Astrocyte (in vitro differentiated cells and primary cell): Measurements from ENCODE around the gene STRN3. TPM values are rescaled to one million over a fixed set of nuclear protein-coding genes. Genes with fewer than 3 reads are reported as not detected.
"Not testable (repeated sequence)": the region's sequence is repeated elsewhere in the genome, so short reads cannot be mapped to it uniquely, and the experiment has no call there.

Experiments
- DNase-seq: peaks from one replicate; pipeline ENCODE4 v3.0.0-alpha.2; 2010; ENCODE audit warnings: low read depth
- FAIRE-seq: peaks from 2 replicates; lab custom pipeline; 2011; peaks lifted over from hg19 to GRCh38; lab: Jason Lieb, UNC
- H2AFZ ChIP-seq: 2 replicates; pipeline ENCODE4 v1.6.0; 2012; ENCODE audit warnings: low read depth, low read length, inconsistent platforms
- H3K27ac ChIP-seq: 2 replicates; pipeline ENCODE4 v1.5.1; 2011; ENCODE audit warnings: low read depth, low read length, inconsistent platforms
- H3K27me3 ChIP-seq: 2 replicates; pipeline ENCODE4 v1.6.0; 2011; ENCODE audit warnings: low read length, inconsistent platforms; ENCODE audit not compliant: insufficient read depth
- H3K36me3 ChIP-seq: 2 replicates; pipeline ENCODE4 v1.5.1; 2011; ENCODE audit warnings: low read length, inconsistent platforms; ENCODE audit not compliant: insufficient read depth
- H3K4me1 ChIP-seq: 2 replicates; pipeline ENCODE4 v1.5.1; 2011; ENCODE audit warnings: low read length, inconsistent platforms; ENCODE audit not compliant: insufficient read depth
- H3K4me2 ChIP-seq: 2 replicates; pipeline ENCODE4 v1.6.0; 2012; ENCODE audit warnings: low read length, inconsistent platforms
- H3K4me3 ChIP-seq: 2 replicates; pipeline ENCODE4 v1.5.1; 2011; ENCODE audit warnings: low read depth, mild to moderate bottlenecking, low read length, inconsistent platforms; ENCODE audit not compliant: insufficient read depth
- H3K79me2 ChIP-seq: 2 replicates; pipeline ENCODE4 v1.6.0; 2012; ENCODE audit warnings: mild to moderate bottlenecking, low read length, inconsistent platforms; ENCODE audit not compliant: insufficient read depth
- H3K9ac ChIP-seq: 2 replicates; pipeline ENCODE4 v1.6.0; 2012; ENCODE audit warnings: mild to moderate bottlenecking, low read length, inconsistent platforms
- H3K9me3 ChIP-seq: 2 replicates; pipeline ENCODE4 v1.5.1; 2012; ENCODE audit warnings: low read depth, mild to moderate bottlenecking, low read length, inconsistent platforms; ENCODE audit not compliant: insufficient read depth
- H4K20me1 ChIP-seq: 2 replicates; pipeline ENCODE4 v1.6.0; 2012; ENCODE audit warnings: low read length, inconsistent platforms; ENCODE audit not compliant: insufficient read depth
- H3K27ac Mint-ChIP-seq: one replicate; pipeline ENCODE4 v1.8.0; 2021; ENCODE audit warnings: mild to moderate bottlenecking, mixed read lengths; ENCODE audit not compliant: unreplicated experiment
- H3K27me3 Mint-ChIP-seq: one replicate; pipeline ENCODE4 v1.8.0; 2021; ENCODE audit warnings: low read depth, mixed read lengths; ENCODE audit not compliant: unreplicated experiment
- H3K36me3 Mint-ChIP-seq: one replicate; pipeline ENCODE4 v1.8.0; 2021; ENCODE audit warnings: low read depth, mixed read lengths; ENCODE audit not compliant: unreplicated experiment
- H3K4me1 Mint-ChIP-seq: one replicate; pipeline ENCODE4 v1.8.0; 2021; ENCODE audit warnings: low read depth, mixed read lengths; ENCODE audit not compliant: unreplicated experiment
- H3K4me3 Mint-ChIP-seq: one replicate; pipeline ENCODE4 v1.8.0; 2021; ENCODE audit warnings: mild to moderate bottlenecking, moderate library complexity, mixed read lengths; ENCODE audit not compliant: unreplicated experiment
- H3K9me3 Mint-ChIP-seq: one replicate; pipeline ENCODE4 v1.8.0; 2021; ENCODE audit warnings: mild to moderate bottlenecking, mixed read lengths; ENCODE audit not compliant: unreplicated experiment
- EZH2 ChIP-seq: IDR thresholded peaks from 2 replicates; pipeline ENCODE4 v1.6.1; 2012; ENCODE audit warnings: mild to moderate bottlenecking, low read length, inconsistent platforms; ENCODE audit not compliant: insufficient read depth
- total RNA-seq: library from RNA; stranded (reverse); gene quantifications from 2 replicates; pipeline ENCODE4 v1.2.1, GENCODE V29; 2021
- TF ChIP-seq, protein P1 (sequence below): IDR thresholded peaks from 2 replicates; pipeline ENCODE4 v1.5.1; 2011; ENCODE audit warnings: low read depth, mild to moderate bottlenecking, inconsistent platforms, low read length, moderate library complexity; ENCODE audit not compliant: insufficient read depth

STRN3 gene
- total RNA-seq, 1 donor from 2014 or later, result 48.4 TPM

DNA sequence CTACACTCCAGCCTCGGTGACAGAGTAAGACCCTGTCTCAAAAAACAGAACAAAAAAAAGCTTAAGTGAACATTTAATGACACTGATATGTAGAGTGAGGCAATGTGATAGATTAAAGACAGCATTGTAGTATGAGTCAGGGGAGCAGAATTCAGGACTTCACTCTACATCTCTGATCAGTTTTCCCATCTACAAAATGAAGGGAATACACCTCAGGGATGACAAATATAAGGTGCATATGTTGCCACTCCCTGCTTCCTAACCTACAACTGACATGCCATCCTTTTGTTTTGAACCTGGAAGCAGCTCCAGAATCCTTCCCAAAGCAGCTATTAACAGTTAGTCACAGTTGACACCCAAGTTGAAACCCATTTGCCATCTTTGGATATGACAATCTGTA, 30.9 kb upstream of the STRN3 start:
- no peaks in the 10 kb centered on the region for H3K9me3 ChIP-seq
- no peaks in the 10 kb centered on the region for H3K79me2 ChIP-seq
- peaks cover 20% of the 10 kb centered on the region for H3K4me1 Mint-ChIP-seq
- FAIRE-seq, result no peak
- no peak overlapping the region for H3K27ac Mint-ChIP-seq
- H3K36me3 ChIP-seq, result no peaks in the 10 kb centered on the region
- no peaks in the 10 kb centered on the region for H3K27me3 ChIP-seq
- H3K4me3 Mint-ChIP-seq, result no peak overlapping the region
- no peak overlapping the region for H3K9ac ChIP-seq
- no peaks in the 10 kb centered on the region for H3K36me3 Mint-ChIP-seq
- H2AFZ ChIP-seq, result no peak overlapping the region
- DNase-seq, result no peak
- H3K9me3 Mint-ChIP-seq, result no peaks in the 10 kb centered on the region
- peaks cover 10% of the 10 kb centered on the region for H3K4me1 ChIP-seq
- H4K20me1 ChIP-seq, result no peaks in the 10 kb centered on the region
- no peak overlapping the region for H3K4me3 ChIP-seq
- no peaks in the 10 kb centered on the region for H3K27me3 Mint-ChIP-seq
- no peak for TF ChIP-seq EZH2
- TF ChIP-seq, protein P1, sequence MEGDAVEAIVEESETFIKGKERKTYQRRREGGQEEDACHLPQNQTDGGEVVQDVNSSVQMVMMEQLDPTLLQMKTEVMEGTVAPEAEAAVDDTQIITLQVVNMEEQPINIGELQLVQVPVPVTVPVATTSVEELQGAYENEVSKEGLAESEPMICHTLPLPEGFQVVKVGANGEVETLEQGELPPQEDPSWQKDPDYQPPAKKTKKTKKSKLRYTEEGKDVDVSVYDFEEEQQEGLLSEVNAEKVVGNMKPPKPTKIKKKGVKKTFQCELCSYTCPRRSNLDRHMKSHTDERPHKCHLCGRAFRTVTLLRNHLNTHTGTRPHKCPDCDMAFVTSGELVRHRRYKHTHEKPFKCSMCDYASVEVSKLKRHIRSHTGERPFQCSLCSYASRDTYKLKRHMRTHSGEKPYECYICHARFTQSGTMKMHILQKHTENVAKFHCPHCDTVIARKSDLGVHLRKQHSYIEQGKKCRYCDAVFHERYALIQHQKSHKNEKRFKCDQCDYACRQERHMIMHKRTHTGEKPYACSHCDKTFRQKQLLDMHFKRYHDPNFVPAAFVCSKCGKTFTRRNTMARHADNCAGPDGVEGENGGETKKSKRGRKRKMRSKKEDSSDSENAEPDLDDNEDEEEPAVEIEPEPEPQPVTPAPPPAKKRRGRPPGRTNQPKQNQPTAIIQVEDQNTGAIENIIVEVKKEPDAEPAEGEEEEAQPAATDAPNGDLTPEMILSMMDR, result no peak
- H3K27ac ChIP-seq, result no peak overlapping the region
- no peak overlapping the region for H3K4me2 ChIP-seq

DNA sequence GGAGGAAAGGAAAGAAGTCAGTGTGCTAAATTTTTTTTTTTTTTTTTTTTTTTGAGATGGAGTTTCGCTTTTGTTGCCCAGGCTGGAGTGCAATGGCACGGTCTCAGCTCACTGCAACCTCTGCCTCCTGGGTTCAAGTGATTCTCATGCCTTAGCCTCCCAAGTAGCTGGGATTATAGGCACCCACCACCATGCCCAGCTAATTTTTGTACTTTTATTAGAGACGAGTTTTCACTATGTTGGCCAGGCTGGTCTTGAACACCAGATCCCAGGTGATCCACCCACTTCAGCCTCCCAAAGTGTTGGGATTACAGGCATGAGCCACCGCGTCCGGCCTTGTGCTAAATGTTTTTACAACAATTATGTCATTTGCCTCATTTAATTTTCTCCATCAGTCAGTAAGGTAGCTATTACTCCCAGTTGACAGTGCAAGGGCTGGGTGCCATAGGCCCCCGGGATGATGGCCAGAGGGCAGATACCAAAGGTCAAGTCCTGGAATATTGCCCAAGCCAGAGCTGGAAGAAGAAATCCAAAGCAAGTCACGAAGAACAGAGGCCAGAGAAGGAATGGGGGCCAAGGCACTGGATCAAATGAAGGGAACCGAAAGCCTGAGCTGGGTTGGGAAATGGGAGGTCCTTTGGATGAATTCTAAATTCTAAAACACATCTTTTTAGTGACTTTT, 26.9 kb upstream of the STRN3 start:
- not testable (repeated sequence) for H4K20me1 ChIP-seq, H3K4me1 ChIP-seq, H3K79me2 ChIP-seq, H3K4me1 Mint-ChIP-seq, H3K4me2 ChIP-seq, H3K27ac Mint-ChIP-seq, H3K4me3 ChIP-seq, H3K36me3 Mint-ChIP-seq, H3K36me3 ChIP-seq, H3K27me3 Mint-ChIP-seq, H3K9ac ChIP-seq, FAIRE-seq, H3K9me3 ChIP-seq, H2AFZ ChIP-seq, H3K27ac ChIP-seq, H3K27me3 ChIP-seq, H3K9me3 Mint-ChIP-seq, H3K4me3 Mint-ChIP-seq
- DNase-seq, result peak; percentile 76

DNA sequence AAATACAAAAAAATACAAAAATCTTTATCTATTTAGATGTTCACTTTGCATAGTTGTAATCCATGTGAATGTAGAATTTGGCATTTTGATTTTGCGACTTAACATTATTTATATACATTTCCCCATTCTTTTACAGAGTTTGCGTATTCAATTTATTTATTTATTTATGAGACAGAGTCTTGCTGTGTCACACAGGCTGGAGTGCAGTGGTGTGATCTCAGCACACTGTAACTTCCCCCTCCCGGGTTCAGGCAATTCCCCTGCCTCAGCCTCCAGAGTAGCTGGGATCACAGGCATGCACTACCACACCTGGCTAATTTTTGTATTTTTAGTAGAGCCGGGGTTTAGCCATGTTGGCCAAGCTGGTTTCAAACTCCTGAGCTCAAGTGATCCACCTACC, 25.3 kb upstream of the STRN3 start:
- TF ChIP-seq, protein P1, result no peak
- no peak for TF ChIP-seq EZH2
- H3K27me3 ChIP-seq, result no peaks in the 10 kb centered on the region
- Mint-ChIP-seq H3K4me1 (peaks cover 4% of the 10 kb centered on the region), H3K27me3 (no peaks in the 10 kb centered on the region), H3K36me3 (no peaks in the 10 kb centered on the region), H3K4me3 (no peak overlapping the region), H3K27ac (no peak overlapping the region), H3K9me3 (no peaks in the 10 kb centered on the region)
- no peak overlapping the region for H3K4me2 ChIP-seq
- H3K27ac ChIP-seq, result no peak overlapping the region
- no peak overlapping the region for H2AFZ ChIP-seq
- no peak for FAIRE-seq
- H4K20me1 ChIP-seq, result no peaks in the 10 kb centered on the region
- H3K79me2 ChIP-seq, result no peaks in the 10 kb centered on the region
- no peak overlapping the region for H3K4me3 ChIP-seq
- no peak overlapping the region for H3K9ac ChIP-seq
- no peaks in the 10 kb centered on the region for H3K4me1 ChIP-seq
- H3K36me3 ChIP-seq, result no peaks in the 10 kb centered on the region
- H3K9me3 ChIP-seq, result no peaks in the 10 kb centered on the region
- no peak for DNase-seq
